Upper lobe of left lung (tissue), 6 donors: Measurements from ENCODE around the gene CYP19A1. TPM values are rescaled to one million over a fixed set of nuclear protein-coding genes. Genes with fewer than 3 reads are reported as not detected.
A peak's percentile ranks its signal among the peaks of the same experiment; 100 is the strongest.

Source experiments
- ATAC-seq, 2 donors: fragments of 200-7000 bp; cut with Tn5 transposase; one replicate each; pipeline ENCODE4 v1.9.1; 2022; ENCODE audit warnings: mild to moderate bottlenecking in 2 of 2, moderate library complexity in 2 of 2; ENCODE audit not compliant: low FRiP score in 2 of 2
- DNase-seq, 2 donors: peaks; one replicate each; pipeline ENCODE4 v3.0.0-alpha.2; 2019 to 2020
- H3K27ac ChIP-seq, 4 donors: fragments of 200-600 bp; sonication (generic); one replicate each; pipeline ENCODE4 v1.5.1; 2016 to 2019
- H3K27me3 ChIP-seq, 4 donors: fragments of 200-600 bp; sonication (generic); one replicate each; pipeline ENCODE4 v1.5.1; 2017 to 2019
- H3K36me3 ChIP-seq, 4 donors: fragments of 200-600 bp; sonication (generic); one replicate each; pipeline ENCODE4 v1.5.1; 2016 to 2019
- H3K4me1 ChIP-seq, 4 donors: fragments of 200-600 bp; sonication (generic); one replicate each; pipeline ENCODE4 v1.5.1; 2018 to 2019
- H3K4me3 ChIP-seq, 4 donors: fragments of 200-600 bp; sonication (generic); one replicate each; pipeline ENCODE4 v1.5.1; 2017 to 2019; ENCODE audit warnings: mild to moderate bottlenecking in 2 of 4, moderate library complexity in 1 of 4
- H3K9me3 ChIP-seq, 4 donors: fragments of 200-600 bp; sonication (generic); one replicate each; pipeline ENCODE4 v1.5.1; 2018 to 2019
- CTCF ChIP-seq, 6 experiments: fragments of 450-650 bp in 4 of 6; fragments of 200-600 bp in 2 of 6; sonication (generic) in 2 of 6; IDR thresholded peaks; one replicate each; pipeline ENCODE4 v1.5.1; 2016 to 2019; ENCODE audit warnings: antibody characterized with exemption in 6 of 6
- EP300 ChIP-seq, 4 donors: sonication (generic); formaldehyde crosslinking; IDR thresholded peaks; one replicate each; pipeline ENCODE4 v1.5.1; 2017; ENCODE audit warnings: antibody characterized with exemption in 4 of 4, control low read depth in 2 of 4
- POLR2A ChIP-seq, 4 donors: fragments of 450-650 bp; IDR thresholded peaks; one replicate each; pipeline ENCODE4 v1.5.1; 2016 to 2017; ENCODE audit warnings: antibody characterized with exemption in 4 of 4, mild to moderate bottlenecking in 2 of 4
- POLR2AphosphoS5 ChIP-seq, 2 donors: sonication (generic); formaldehyde crosslinking; IDR thresholded peaks; one replicate each; pipeline ENCODE4 v1.5.1; 2017; ENCODE audit warnings: antibody characterized with exemption in 2 of 2
- WGBS, 2 donors: methylation state at CpG; one replicate each; pipeline ENCODE4 v1.1.5; 2017 to 2018; 5-methylcytosine and 5-hydroxymethylcytosine counted together
- total RNA-seq, 6 donors: library from RNA; depleted of rRNA in 4 of 6; stranded (reverse); fragments of >200 nt in 4 of 6; gene quantifications; one replicate each; pipeline versions ENCODE4 v1.1.0 to v1.2.1, GENCODE V29; 2016 to 2021
- donor health status: DM: no; HTN: no; CAD: no; lungs with moderate emphysema.
- donor health status: DM: no; HTN: yes; CAD: no; lungs with severe emphysema.

The CYP19A1 gene
- total RNA-seq, 6 donors from 2014 or later, result 0.52 to 8.4 (median 1.0) TPM; not detected in 2

- H3K9me3 ChIP-seq, result no peaks in the 10 kb centered on the region
- H3K4me1 ChIP-seq, result peaks cover 11 to 25% (median 16%) of the 10 kb centered on the region in 4 donors
- H3K27me3 ChIP-seq, result no peaks in the 10 kb centered on the region
- H3K4me3 ChIP-seq, result no peak overlapping the region
- DNase-seq (no peak), ATAC-seq (no peak)
- no peak for TF ChIP-seq CTCF (IDR thresholded peaks at IDR 0.05)
- WGBS, 2 donors, result 98% methylated on average over 2 of the region's 2 CpGs; no CpG with 5 or more reads in 1 of the 2 donors
- peak overlapping the region in 1 of 4 donors; percentile 54 for H3K27ac ChIP-seq
- no peaks in the 10 kb centered on the region for H3K36me3 ChIP-seq
Measured at GRCh38 chr15:51333571-51333970, 4.8 kb downstream of the CYP19A1 start.

DNA sequence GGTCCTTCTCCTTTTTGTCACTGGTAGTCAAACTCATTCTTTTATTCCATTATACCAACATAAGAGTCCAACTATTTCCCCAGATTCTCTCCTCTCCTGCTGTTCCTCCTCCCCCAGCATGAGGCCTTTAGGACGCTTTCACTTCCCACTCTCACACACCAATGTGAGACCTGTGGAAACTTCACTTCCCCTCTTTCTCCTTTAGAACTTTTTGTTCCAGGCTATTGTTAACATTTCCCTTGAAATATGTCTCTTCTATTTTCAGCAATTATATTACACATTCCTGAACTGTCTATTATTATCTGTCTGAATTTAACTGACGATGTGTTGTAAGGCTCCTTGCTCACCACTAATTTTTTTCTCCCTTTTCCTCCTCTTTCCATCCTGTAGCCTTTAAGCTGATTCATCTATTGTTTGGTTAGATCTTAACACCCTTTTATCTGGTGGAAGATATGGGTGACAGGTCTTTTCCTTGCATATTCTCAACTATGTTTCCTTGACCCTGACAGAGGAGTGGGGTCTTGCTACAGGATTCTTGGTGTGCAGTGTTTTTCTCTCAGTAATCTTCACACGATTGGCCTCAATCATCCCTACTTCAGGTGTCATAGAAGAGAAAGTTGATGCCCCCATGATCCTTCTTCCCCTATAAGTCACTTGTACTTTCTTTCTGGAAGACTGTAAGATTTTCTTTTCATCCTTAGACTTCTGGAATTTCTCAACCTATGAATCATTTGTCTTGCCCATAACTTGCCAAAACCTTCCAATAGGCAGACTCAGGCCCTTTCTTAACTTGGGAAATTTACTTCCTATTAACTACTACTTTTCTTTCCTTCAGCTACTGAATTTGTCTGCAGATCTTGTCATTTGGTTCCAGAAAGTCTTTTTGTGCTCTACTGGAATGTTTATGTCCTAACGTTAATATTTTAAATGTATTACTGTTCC is 5.9 kb downstream of the CYP19A1 start:
- H3K4me1 ChIP-seq, result peaks cover 11 to 25% (median 16%) of the 10 kb centered on the region in 4 donors
- peak in 1 of 2 donors; percentile 83 for ATAC-seq
- no peaks in the 10 kb centered on the region for H3K9me3 ChIP-seq
- TF ChIP-seq EP300 (IDR thresholded peaks at IDR 0.05) (peak in 2 of 4 donors; percentile 38 to 39), CTCF (IDR thresholded peaks at IDR 0.05) (no peak), POLR2A (IDR thresholded peaks at IDR 0.05) (no peak), POLR2AphosphoS5 (IDR thresholded peaks at IDR 0.05) (no peak)
- H3K27me3 ChIP-seq, result no peaks in the 10 kb centered on the region
- no peaks in the 10 kb centered on the region for H3K36me3 ChIP-seq
- 64 to 69% methylated on average over 4 of the region's 4 CpGs for WGBS, 2 donors
- peak in 1 of 2 donors; percentile 32 for DNase-seq
- no peak overlapping the region for H3K4me3 ChIP-seq
- H3K27ac ChIP-seq, result peak overlapping the region in 2 of 4 donors; percentile 49 to 54

- no peak for DNase-seq
- Histone ChIP-seq H3K27me3 (no peaks in the 10 kb centered on the region), H3K27ac (peak overlapping the region in 1 of 4 donors; percentile 15), H3K4me3 (no peak overlapping the region), H3K36me3 (no peaks in the 10 kb centered on the region), H3K9me3 (no peaks in the 10 kb centered on the region), H3K4me1 (peaks cover 11 to 25% (median 16%) of the 10 kb centered on the region in 4 donors)
- 66 to 69% methylated on average over 5 of the region's 5 CpGs for WGBS, 2 donors
- TF ChIP-seq CTCF (IDR thresholded peaks at IDR 0.05) (no peak), POLR2A (IDR thresholded peaks at IDR 0.05) (no peak), EP300 (IDR thresholded peaks at IDR 0.05) (no peak), POLR2AphosphoS5 (IDR thresholded peaks at IDR 0.05) (no peak)
- no peak for ATAC-seq
Measured at GRCh38 chr15:51331141-51331540, 7.3 kb downstream of the CYP19A1 start.

GRCh38 chr15:51328926-51329325 is 9.5 kb downstream of the CYP19A1 start:
- Histone ChIP-seq H3K27me3 (no peaks in the 10 kb centered on the region), H3K4me3 (no peak overlapping the region), H3K9me3 (no peaks in the 10 kb centered on the region), H3K36me3 (no peaks in the 10 kb centered on the region), H3K4me1 (peaks cover 4 to 15% (median 8%) of the 10 kb centered on the region in 4 donors), H3K27ac (no peak overlapping the region)
- DNase-seq (no peak), ATAC-seq (no peak)
- no peak for TF ChIP-seq POLR2AphosphoS5 (IDR thresholded peaks at IDR 0.05)
- TF ChIP-seq POLR2A (IDR thresholded peaks at IDR 0.05), result no peak
- 82% methylated on average over 4 of the region's 4 CpGs for WGBS, 2 donors

GRCh38 chr15:51327081-51327480 is 11.3 kb downstream of the CYP19A1 start:
- Histone ChIP-seq H3K27me3 (no peaks in the 10 kb centered on the region), H3K36me3 (no peaks in the 10 kb centered on the region), H3K4me1 (peaks cover 0 to 14% (median 10%) of the 10 kb centered on the region in 4 donors), H3K4me3 (no peak overlapping the region), H3K9me3 (no peaks in the 10 kb centered on the region), H3K27ac (no peak overlapping the region)
- DNase-seq (no peak), ATAC-seq (no peak)
- TF ChIP-seq CTCF (IDR thresholded peaks at IDR 0.05) (no peak), EP300 (IDR thresholded peaks at IDR 0.05) (no peak), POLR2A (IDR thresholded peaks at IDR 0.05) (no peak), POLR2AphosphoS5 (IDR thresholded peaks at IDR 0.05) (no peak)
- 94 to 98% methylated on average over 2 of the region's 2 CpGs for WGBS, 2 donors
